A549 (cell line): ENCODE data around the gene AGA. TPM values are rescaled to one million over a fixed set of nuclear protein-coding genes. Genes with fewer than 3 reads are reported as not detected.

Source experiments
- ATAC-seq, 2 experiments: fragments of 200-7000 bp in 1 of 2; fragments of >200 bp in 1 of 2; cut with Nextera tagmentation in 1 of 2; cut with Tn5 transposase in 1 of 2; 3 replicates each; pipeline versions ENCODE4 v1.8.0 to v1.9.1; 2018 to 2020; ENCODE audit warnings: mild to moderate bottlenecking in 1 of 2, moderate library complexity in 1 of 2
- CTCF ChIA-PET: fragments of 300-600 bp; sonication (Branson Sonifier 250); formaldehyde crosslinking; extraction: SDS; loops from one replicate; lab custom pipeline; 2021; ENCODE audit warnings: antibody characterized with exemption, inconsistent platforms; lab: Yijun Ruan, JAX
- POLR2A ChIA-PET: fragments of 350-600 bp; formaldehyde crosslinking; extraction: SDS; loops from one replicate; lab custom pipeline; 2021; ENCODE audit warnings: antibody characterized with exemption, inconsistent platforms; lab: Yijun Ruan, JAX
- DNase-seq, 2 experiments: peaks; one replicate each; pipeline versions ENCODE4 v3.0.0 to v3.0.0-alpha.2; 2011 to 2016; ENCODE audit warnings: low read depth in 1 of 2, low spot score in 1 of 2
- FAIRE-seq: peaks from 2 replicates; lab custom pipeline; 2011; peaks lifted over from hg19 to GRCh38; lab: Jason Lieb, UNC
- H3K27ac ChIP-seq, 2 experiments: fragments of >200 bp; sonication (Bioruptor Twin); formaldehyde crosslinking; 3 replicates each; pipeline ENCODE4 v1.5.1; 2016 to 2017
- H3K4me1 ChIP-seq: fragments of >200 bp; sonication (Bioruptor Twin); formaldehyde crosslinking; 3 replicates; pipeline ENCODE4 v1.6.1; 2016
- H3K4me2 ChIP-seq: fragments of >200 bp; sonication (Bioruptor Twin); formaldehyde crosslinking; 3 replicates; pipeline ENCODE4 v1.6.1; 2016
- H3K4me3 ChIP-seq: fragments of >200 bp; sonication (Bioruptor Twin); formaldehyde crosslinking; 3 replicates; pipeline ENCODE4 v1.5.1; 2016
- H3K9me3 ChIP-seq: fragments of >200 bp; sonication (Bioruptor Twin); formaldehyde crosslinking; 3 replicates; pipeline ENCODE4 v1.6.1; 2016
- CEBPB ChIP-seq, 2 experiments: fragments of >200 bp in 1 of 2; sonication (Bioruptor Twin) in 1 of 2; formaldehyde crosslinking in 1 of 2; IDR thresholded peaks; 2 replicates each; pipeline ENCODE4 v1.6.1; 2012 to 2016
- CHD4 ChIP-seq: fragments of 200-600 bp; sonication (generic); IDR thresholded peaks from 2 replicates; pipeline ENCODE4 v1.6.1; 2016; ENCODE audit warnings: antibody characterized with exemption, mild to moderate bottlenecking, borderline replicate concordance
- EHMT2 ChIP-seq: fragments of 200-600 bp; sonication (generic); IDR thresholded peaks from 2 replicates; pipeline ENCODE4 v1.6.1; 2016; ENCODE audit warnings: antibody characterized with exemption, low read depth, mild to moderate bottlenecking, moderate library complexity
- ESRRA ChIP-seq: fragments of 150-350 bp; IDR thresholded peaks from 2 replicates; pipeline ENCODE4 v1.6.1; 2014; ENCODE audit warnings: mild to moderate bottlenecking, low read length, borderline replicate concordance
- FOXS1 ChIP-seq: fragments of 250-450 bp; sonication (Bioruptor Pico); IDR thresholded peaks from 2 replicates; pipeline ENCODE4 v1.5.0; 2020; ENCODE audit warnings: mild to moderate bottlenecking, moderate library complexity
- GATA3 ChIP-seq: IDR thresholded peaks from 2 replicates; pipeline ENCODE4 v1.6.1; 2012; ENCODE audit warnings: borderline replicate concordance
- HEYL ChIP-seq: fragments of 250-450 bp; sonication (Bioruptor Pico); IDR thresholded peaks from 2 replicates; pipeline ENCODE4 v1.8.0; 2021; ENCODE audit warnings: mild to moderate bottlenecking, moderate library complexity
- HOXA7 ChIP-seq: fragments of 250-450 bp; sonication (Bioruptor Pico); IDR thresholded peaks from 2 replicates; pipeline ENCODE4 v1.5.0; 2020; ENCODE audit warnings: mild to moderate bottlenecking, moderate library complexity
- HOXB13 ChIP-seq: fragments of 250-450 bp; sonication (Bioruptor Pico); IDR thresholded peaks from 2 replicates; pipeline ENCODE4 v1.5.0; 2020; ENCODE audit warnings: low read depth, mild to moderate bottlenecking, moderate library complexity
- HOXB5 ChIP-seq: fragments of 250-450 bp; sonication (Bioruptor Pico); IDR thresholded peaks from 2 replicates; pipeline ENCODE4 v1.5.0; 2020; ENCODE audit warnings: mild to moderate bottlenecking, moderate library complexity
- KDM5A ChIP-seq: fragments of 200-600 bp; sonication (generic); IDR thresholded peaks from 2 replicates; pipeline ENCODE4 v1.6.1; 2016; ENCODE audit warnings: antibody characterized with exemption, mild to moderate bottlenecking
- RARB ChIP-seq: fragments of 250-450 bp; sonication (Bioruptor Pico); IDR thresholded peaks from 2 replicates; pipeline ENCODE4 v1.8.0; 2021; ENCODE audit warnings: mild to moderate bottlenecking, moderate library complexity
- RFX5 ChIP-seq: fragments of 450-650 bp; IDR thresholded peaks from 2 replicates; pipeline ENCODE4 v1.7.1; 2014; ENCODE audit warnings: antibody characterized with exemption, mild to moderate bottlenecking, moderate library complexity
- SMC3 ChIP-seq: fragments of >200 bp; sonication (Bioruptor Twin); formaldehyde crosslinking; IDR thresholded peaks from 3 replicates; pipeline ENCODE4 v1.6.1; 2018; ENCODE audit warnings: inconsistent platforms
- ZFP36 ChIP-seq: fragments of 450-650 bp; IDR thresholded peaks from 2 replicates; pipeline ENCODE4 v1.6.1; 2014; ENCODE audit warnings: borderline replicate concordance; ENCODE audit not compliant: partially characterized antibody
- WGBS: methylation state at CpG from one replicate; pipeline ENCODE4 v1.1.6; 2017; ENCODE audit errors: missing lambda C conversion rate; 5-methylcytosine and 5-hydroxymethylcytosine counted together
- polyA plus RNA-seq, 4 experiments: library from polyadenylated mRNA; depleted of rRNA in 3 of 4; stranded (reverse); fragments of >200 nt; fragmentation: RNase III in 1 of 4; extraction: RNeasy Plus Mini Kit Qiagen cat#74134 plus additional on column Dnase treatment in 1 of 4; gene quantifications; 2 replicates in 3 of 4; 3 replicates in 1 of 4; pipeline ENCODE4 v1.2.3, GENCODE V29; 2011 to 2017
- TF ChIP-seq, protein P1 (sequence below): fragments of >200 bp; sonication (Bioruptor Twin); formaldehyde crosslinking; IDR thresholded peaks from 3 replicates; pipeline ENCODE4 v1.5.1; 2016
- TF ChIP-seq, protein P2 (sequence below): fragments of 200-600 bp; sonication (generic); IDR thresholded peaks from 2 replicates; pipeline ENCODE4 v1.6.1; 2016; ENCODE audit warnings: antibody characterized with exemption, mild to moderate bottlenecking, moderate library complexity
- TF ChIP-seq, protein P3 (sequence below): fragments of >200 bp; sonication (Bioruptor Twin); formaldehyde crosslinking; IDR thresholded peaks from 2 replicates; pipeline ENCODE4 v1.6.1; 2016
- TF ChIP-seq, protein P4 (sequence below): fragments of 150-350 bp; IDR thresholded peaks from 2 replicates; pipeline ENCODE4 v1.6.1; 2014; ENCODE audit warnings: low read depth, mild to moderate bottlenecking, low read length
- TF ChIP-seq, protein P5 (sequence below): fragments of 250-450 bp; sonication (Bioruptor Pico); IDR thresholded peaks from 2 replicates; pipeline ENCODE4 v1.5.0; 2021; ENCODE audit warnings: mild to moderate bottlenecking, moderate library complexity, borderline replicate concordance

The AGA gene
- polyA plus RNA-seq, 2 of the 4 experiments (the other 2 are of a cell fraction): 25.1 to 44.0 TPM

GRCh38 chr4:177434667-177435066, 7.6 kb downstream of the AGA start:
- Histone ChIP-seq H3K27ac (no peak overlapping the region), H3K9me3 (no peaks in the 10 kb centered on the region)
- no peak for ATAC-seq
- TF ChIP-seq CHD4 (no peak), RARB (CRISPR knock-in tag) (no peak), HOXA7 (CRISPR knock-in tag) (no peak), ESRRA (no peak), EHMT2 (no peak), GATA3 (no peak), HEYL (CRISPR knock-in tag) (no peak), HOXB5 (CRISPR knock-in tag) (no peak), SMC3 (no peak), FOXS1 (CRISPR knock-in tag) (no peak), CEBPB (IDR thresholded peaks at IDR 0.05) (no peak), KDM5A (no peak), ZFP36 (no peak), RFX5 (no peak), HOXB13 (CRISPR knock-in tag) (no peak)
- TF ChIP-seq, protein P1, sequence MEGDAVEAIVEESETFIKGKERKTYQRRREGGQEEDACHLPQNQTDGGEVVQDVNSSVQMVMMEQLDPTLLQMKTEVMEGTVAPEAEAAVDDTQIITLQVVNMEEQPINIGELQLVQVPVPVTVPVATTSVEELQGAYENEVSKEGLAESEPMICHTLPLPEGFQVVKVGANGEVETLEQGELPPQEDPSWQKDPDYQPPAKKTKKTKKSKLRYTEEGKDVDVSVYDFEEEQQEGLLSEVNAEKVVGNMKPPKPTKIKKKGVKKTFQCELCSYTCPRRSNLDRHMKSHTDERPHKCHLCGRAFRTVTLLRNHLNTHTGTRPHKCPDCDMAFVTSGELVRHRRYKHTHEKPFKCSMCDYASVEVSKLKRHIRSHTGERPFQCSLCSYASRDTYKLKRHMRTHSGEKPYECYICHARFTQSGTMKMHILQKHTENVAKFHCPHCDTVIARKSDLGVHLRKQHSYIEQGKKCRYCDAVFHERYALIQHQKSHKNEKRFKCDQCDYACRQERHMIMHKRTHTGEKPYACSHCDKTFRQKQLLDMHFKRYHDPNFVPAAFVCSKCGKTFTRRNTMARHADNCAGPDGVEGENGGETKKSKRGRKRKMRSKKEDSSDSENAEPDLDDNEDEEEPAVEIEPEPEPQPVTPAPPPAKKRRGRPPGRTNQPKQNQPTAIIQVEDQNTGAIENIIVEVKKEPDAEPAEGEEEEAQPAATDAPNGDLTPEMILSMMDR: no peak
- TF ChIP-seq, protein P2, sequence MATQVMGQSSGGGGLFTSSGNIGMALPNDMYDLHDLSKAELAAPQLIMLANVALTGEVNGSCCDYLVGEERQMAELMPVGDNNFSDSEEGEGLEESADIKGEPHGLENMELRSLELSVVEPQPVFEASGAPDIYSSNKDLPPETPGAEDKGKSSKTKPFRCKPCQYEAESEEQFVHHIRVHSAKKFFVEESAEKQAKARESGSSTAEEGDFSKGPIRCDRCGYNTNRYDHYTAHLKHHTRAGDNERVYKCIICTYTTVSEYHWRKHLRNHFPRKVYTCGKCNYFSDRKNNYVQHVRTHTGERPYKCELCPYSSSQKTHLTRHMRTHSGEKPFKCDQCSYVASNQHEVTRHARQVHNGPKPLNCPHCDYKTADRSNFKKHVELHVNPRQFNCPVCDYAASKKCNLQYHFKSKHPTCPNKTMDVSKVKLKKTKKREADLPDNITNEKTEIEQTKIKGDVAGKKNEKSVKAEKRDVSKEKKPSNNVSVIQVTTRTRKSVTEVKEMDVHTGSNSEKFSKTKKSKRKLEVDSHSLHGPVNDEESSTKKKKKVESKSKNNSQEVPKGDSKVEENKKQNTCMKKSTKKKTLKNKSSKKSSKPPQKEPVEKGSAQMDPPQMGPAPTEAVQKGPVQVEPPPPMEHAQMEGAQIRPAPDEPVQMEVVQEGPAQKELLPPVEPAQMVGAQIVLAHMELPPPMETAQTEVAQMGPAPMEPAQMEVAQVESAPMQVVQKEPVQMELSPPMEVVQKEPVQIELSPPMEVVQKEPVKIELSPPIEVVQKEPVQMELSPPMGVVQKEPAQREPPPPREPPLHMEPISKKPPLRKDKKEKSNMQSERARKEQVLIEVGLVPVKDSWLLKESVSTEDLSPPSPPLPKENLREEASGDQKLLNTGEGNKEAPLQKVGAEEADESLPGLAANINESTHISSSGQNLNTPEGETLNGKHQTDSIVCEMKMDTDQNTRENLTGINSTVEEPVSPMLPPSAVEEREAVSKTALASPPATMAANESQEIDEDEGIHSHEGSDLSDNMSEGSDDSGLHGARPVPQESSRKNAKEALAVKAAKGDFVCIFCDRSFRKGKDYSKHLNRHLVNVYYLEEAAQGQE: no peak
- TF ChIP-seq, protein P3, sequence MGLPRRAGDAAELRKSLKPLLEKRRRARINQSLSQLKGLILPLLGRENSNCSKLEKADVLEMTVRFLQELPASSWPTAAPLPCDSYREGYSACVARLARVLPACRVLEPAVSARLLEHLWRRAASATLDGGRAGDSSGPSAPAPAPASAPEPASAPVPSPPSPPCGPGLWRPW: no peak
- TF ChIP-seq, protein P4, sequence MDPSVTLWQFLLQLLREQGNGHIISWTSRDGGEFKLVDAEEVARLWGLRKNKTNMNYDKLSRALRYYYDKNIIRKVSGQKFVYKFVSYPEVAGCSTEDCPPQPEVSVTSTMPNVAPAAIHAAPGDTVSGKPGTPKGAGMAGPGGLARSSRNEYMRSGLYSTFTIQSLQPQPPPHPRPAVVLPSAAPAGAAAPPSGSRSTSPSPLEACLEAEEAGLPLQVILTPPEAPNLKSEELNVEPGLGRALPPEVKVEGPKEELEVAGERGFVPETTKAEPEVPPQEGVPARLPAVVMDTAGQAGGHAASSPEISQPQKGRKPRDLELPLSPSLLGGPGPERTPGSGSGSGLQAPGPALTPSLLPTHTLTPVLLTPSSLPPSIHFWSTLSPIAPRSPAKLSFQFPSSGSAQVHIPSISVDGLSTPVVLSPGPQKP: no peak
- TF ChIP-seq, protein P5, sequence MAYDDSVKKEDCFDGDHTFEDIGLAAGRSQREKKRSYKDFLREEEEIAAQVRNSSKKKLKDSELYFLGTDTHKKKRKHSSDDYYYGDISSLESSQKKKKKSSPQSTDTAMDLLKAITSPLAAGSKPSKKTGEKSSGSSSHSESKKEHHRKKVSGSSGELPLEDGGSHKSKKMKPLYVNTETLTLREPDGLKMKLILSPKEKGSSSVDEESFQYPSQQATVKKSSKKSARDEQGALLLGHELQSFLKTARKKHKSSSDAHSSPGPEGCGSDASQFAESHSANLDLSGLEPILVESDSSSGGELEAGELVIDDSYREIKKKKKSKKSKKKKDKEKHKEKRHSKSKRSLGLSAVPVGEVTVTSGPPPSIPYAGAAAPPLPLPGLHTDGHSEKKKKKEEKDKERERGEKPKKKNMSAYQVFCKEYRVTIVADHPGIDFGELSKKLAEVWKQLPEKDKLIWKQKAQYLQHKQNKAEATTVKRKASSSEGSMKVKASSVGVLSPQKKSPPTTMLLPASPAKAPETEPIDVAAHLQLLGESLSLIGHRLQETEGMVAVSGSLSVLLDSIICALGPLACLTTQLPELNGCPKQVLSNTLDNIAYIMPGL (CRISPR knock-in tag): no peak
- TF ChIP-seq, all 56 proteins: peak for 0
- Histone ChIP-seq H3K4me3 (no peak overlapping the region), H3K4me1 (no peaks in the 10 kb centered on the region), H3K4me2 (no peak overlapping the region)
- ChIA-PET CTCF (no interaction called here), POLR2A (no interaction called here)
- DNase-seq (no peak), FAIRE-seq (no peak)
- 91% methylated on average over 8 of the region's 8 CpGs for WGBS
